Nucleus accumbens (tissue), 56 donors: ENCODE data around the gene NDUFS7.

ENCODE experiments used
- DNase-seq, 56 donors: peaks; one replicate each; lab custom pipeline; 2025; lab: John Stamatoyannopoulos, UW

NDUFS7 gene

GRCh38 chr19:1383312-1384084 lies at the start of gene NDUFS7:
TSS of gene NDUFS7 (plus strand) at chr19:1383907. CDS start at chr19:1383927, 20 bp downstream.
- DNase-seq, result peak in 55 of 56 donors; percentile 59 to 99 (median 93)

- DNase-seq, result no peak
Observed at GRCh38 chr19:1336079-1336684, 47.5 kb upstream of the NDUFS7 start.

- DNase-seq, result no peak
Observed at GRCh38 chr19:1340681-1341469, 42.8 kb upstream of the NDUFS7 start.

- DNase-seq, result no peak
Observed at GRCh38 chr19:1343041-1343440, 40.7 kb upstream of the NDUFS7 start.

- DNase-seq, result no peak
Observed at GRCh38 chr19:1349211-1349610, 34.5 kb upstream of the NDUFS7 start.

- no peak for DNase-seq
Observed at GRCh38 chr19:1350867-1351266, 32.8 kb upstream of the NDUFS7 start.

- no peak for DNase-seq
Observed at GRCh38 chr19:1351381-1351851, 32.3 kb upstream of the NDUFS7 start.

- no peak for DNase-seq
Observed at GRCh38 chr19:1353144-1353543, 30.6 kb upstream of the NDUFS7 start.

- peak in 8 of 56 donors; percentile 43 to 71 (median 64) for DNase-seq
Observed at GRCh38 chr19:1354970-1355567, 28.6 kb upstream of the NDUFS7 start.

- peak in 46 of 56 donors; percentile 11 to 77 (median 44) for DNase-seq
Observed at GRCh38 chr19:1355568-1356507, 27.9 kb upstream of the NDUFS7 start.

- no peak for DNase-seq
Observed at GRCh38 chr19:1356508-1356865, 27.2 kb upstream of the NDUFS7 start.

GRCh38 chr19:1357531-1358109 lies 26.1 kb upstream of the NDUFS7 start:
- DNase-seq, result no peak

- peak in 2 of 56 donors; percentile 19 to 60 for DNase-seq
Observed at GRCh38 chr19:1360126-1360817, 23.4 kb upstream of the NDUFS7 start.

GRCh38 chr19:1360818-1361461 lies 22.8 kb upstream of the NDUFS7 start:
- DNase-seq, result peak in 54 of 56 donors; percentile 17 to 92 (median 77)

- DNase-seq, result no peak
Observed at GRCh38 chr19:1361601-1362386, 21.9 kb upstream of the NDUFS7 start.

GRCh38 chr19:1362387-1363257 lies 21.1 kb upstream of the NDUFS7 start:
- DNase-seq, result no peak
